Measurements from ENCODE around the gene FOXO3. TPM values are rescaled to one million over a fixed set of nuclear protein-coding genes. Genes with fewer than 3 reads are reported as not detected.

Gene FOXO3
- total and polyA plus RNA-seq, 2 donors (not counting 1 experiment from before 2014, with no cell fraction given) = 49.5 to 63.9 TPM

- no peak overlapping the region for H3K9ac ChIP-seq (ENCODE audit: insufficient read depth, low read length)
- H3K27me3 ChIP-seq (ENCODE audit: control insufficient read depth, insufficient read depth, low read length) = no peaks in the 10 kb centered on the region
- TF ChIP-seq EZH2 (IDR thresholded peaks at IDR 0.05; ENCODE audit: low read length, missing control alignments) (no peak), CTCF (conservative IDR thresholded peaks at IDR 0.05 in 1 of 2, IDR thresholded peaks at IDR 0.05 in 1 of 2; ENCODE audit: low read depth in 1 of 2, low read length in 2 of 2) (no peak)
- H4K20me1 ChIP-seq (ENCODE audit: control insufficient read depth, extremely low read depth, insufficient read depth, low read length) = no peaks in the 10 kb centered on the region
- H3K36me3 ChIP-seq (ENCODE audit: control insufficient read depth, insufficient read depth, low read length) = no peaks in the 10 kb centered on the region
- H3K27ac ChIP-seq (ENCODE audit: insufficient read depth, low read length) = no peak overlapping the region
- H3K4me1 ChIP-seq (ENCODE audit: control insufficient read depth, extremely low read depth, insufficient read depth, low read length) = peaks cover 2% of the 10 kb centered on the region
- DNase-seq (ENCODE audit: low read depth in 2 of 2) = no peak
- H2AFZ ChIP-seq (ENCODE audit: low read length) = no peak overlapping the region
- H3K9me3 ChIP-seq (ENCODE audit: control insufficient read depth, insufficient read depth, low read depth, low read length) = no peaks in the 10 kb centered on the region
- no peak overlapping the region for H3K4me3 ChIP-seq (replicated peaks in 1 of 4; ENCODE audit: control extremely low read depth in 1 of 4, insufficient read depth in 1 of 4, low read depth in 3 of 4, low read length in 4 of 4)
- H3K4me2 ChIP-seq (ENCODE audit: extremely low read depth, insufficient read depth, low read length) = no peak overlapping the region
- H3K79me2 ChIP-seq (ENCODE audit: control insufficient read depth, insufficient read depth, low read length) = peaks cover 74% of the 10 kb centered on the region
Observed at GRCh38 chr6:108644252-108644651, 83.5 kb downstream of the FOXO3 start.

- Histone ChIP-seq H2AFZ (ENCODE audit: low read length) (no peak overlapping the region), H3K9me3 (ENCODE audit: control insufficient read depth, insufficient read depth, low read depth, low read length) (no peaks in the 10 kb centered on the region), H3K27me3 (ENCODE audit: control insufficient read depth, insufficient read depth, low read length) (no peaks in the 10 kb centered on the region), H3K36me3 (ENCODE audit: control insufficient read depth, insufficient read depth, low read length) (no peaks in the 10 kb centered on the region), H3K4me2 (ENCODE audit: extremely low read depth, insufficient read depth, low read length) (no peak overlapping the region), H3K9ac (ENCODE audit: insufficient read depth, low read length) (no peak overlapping the region), H3K4me1 (ENCODE audit: control insufficient read depth, extremely low read depth, insufficient read depth, low read length) (peaks cover 32% of the 10 kb centered on the region), H3K79me2 (ENCODE audit: control insufficient read depth, insufficient read depth, low read length) (peaks cover 72% of the 10 kb centered on the region), H3K4me3 (replicated peaks in 1 of 4; ENCODE audit: control extremely low read depth in 1 of 4, insufficient read depth in 1 of 4, low read depth in 3 of 4, low read length in 4 of 4) (no peak overlapping the region), H3K27ac (ENCODE audit: insufficient read depth, low read length) (no peak overlapping the region), H4K20me1 (ENCODE audit: control insufficient read depth, extremely low read depth, insufficient read depth, low read length) (no peaks in the 10 kb centered on the region)
- TF ChIP-seq EZH2 (IDR thresholded peaks at IDR 0.05; ENCODE audit: low read length, missing control alignments) = no peak
- no peak for TF ChIP-seq CTCF (conservative IDR thresholded peaks at IDR 0.05 in 1 of 2, IDR thresholded peaks at IDR 0.05 in 1 of 2; ENCODE audit: low read depth in 1 of 2, low read length in 2 of 2)
- peak in 1 of 2 donors; percentile 67 for DNase-seq (ENCODE audit: low read depth in 2 of 2)
Observed at GRCh38 chr6:108648191-108648590, 87.5 kb downstream of the FOXO3 start.

- Histone ChIP-seq H3K9me3 (ENCODE audit: control insufficient read depth, insufficient read depth, low read depth, low read length) (no peaks in the 10 kb centered on the region), H3K36me3 (ENCODE audit: control insufficient read depth, insufficient read depth, low read length) (no peaks in the 10 kb centered on the region), H4K20me1 (ENCODE audit: control insufficient read depth, extremely low read depth, insufficient read depth, low read length) (no peaks in the 10 kb centered on the region), H3K4me3 (replicated peaks in 1 of 4; ENCODE audit: control extremely low read depth in 1 of 4, insufficient read depth in 1 of 4, low read depth in 3 of 4, low read length in 4 of 4) (no peak overlapping the region), H3K27ac (ENCODE audit: insufficient read depth, low read length) (peak overlapping the region; percentile 91), H3K4me2 (ENCODE audit: extremely low read depth, insufficient read depth, low read length) (peak overlapping the region; percentile 30), H2AFZ (ENCODE audit: low read length) (no peak overlapping the region), H3K79me2 (ENCODE audit: control insufficient read depth, insufficient read depth, low read length) (peaks cover 69% of the 10 kb centered on the region), H3K27me3 (ENCODE audit: control insufficient read depth, insufficient read depth, low read length) (no peaks in the 10 kb centered on the region), H3K9ac (ENCODE audit: insufficient read depth, low read length) (no peak overlapping the region), H3K4me1 (ENCODE audit: control insufficient read depth, extremely low read depth, insufficient read depth, low read length) (peaks cover 50% of the 10 kb centered on the region)
- DNase-seq (ENCODE audit: low read depth in 2 of 2) = no peak
- no peak for TF ChIP-seq EZH2 (IDR thresholded peaks at IDR 0.05; ENCODE audit: low read length, missing control alignments)
- TF ChIP-seq CTCF (conservative IDR thresholded peaks at IDR 0.05 in 1 of 2, IDR thresholded peaks at IDR 0.05 in 1 of 2; ENCODE audit: low read depth in 1 of 2, low read length in 2 of 2) = no peak
Observed at GRCh38 chr6:108650325-108650724, 89.6 kb downstream of the FOXO3 start.
